Measurements from ENCODE around the gene NF2. TPM values are rescaled to one million over a fixed set of nuclear protein-coding genes. Genes with fewer than 3 reads are reported as not detected.

NF2 gene
- total RNA-seq, 1 experiment from 2014 or later: 190 TPM

GRCh38 chr22:29707471-29707870 lies 104.0 kb downstream of the NF2 start:
- TF ChIP-seq SIN3A (IDR thresholded peaks at IDR 0.05; ENCODE audit: borderline replicate concordance, insufficient read depth, low read depth, low read length) (no peak), CTCF (IDR thresholded peaks at IDR 0.05) (no peak), TCF7L2 (IDR thresholded peaks at IDR 0.05; ENCODE audit: low read depth, low read length) (no peak), REST (IDR thresholded peaks at IDR 0.05; ENCODE audit: insufficient read depth in 1 of 2, low read depth in 2 of 2, low read length in 1 of 2) (no peak), POLR2AphosphoS5 (IDR thresholded peaks at IDR 0.05; ENCODE audit: low read depth, low read length) (no peak)
- no peak for DNase-seq (ENCODE audit: low read depth, low spot score)
- Histone ChIP-seq H3K36me3 (ENCODE audit: control insufficient read depth, insufficient read depth, low read length) (no peaks in the 10 kb centered on the region), H3K27ac (ENCODE audit: low read length) (no peak overlapping the region), H3K4me1 (ENCODE audit: control insufficient read depth, insufficient read depth, low read length) (peaks cover 30% of the 10 kb centered on the region), H3K27me3 (ENCODE audit: control insufficient read depth, insufficient read depth, low read length) (no peaks in the 10 kb centered on the region), H3K4me3 (ENCODE audit: low read depth in 2 of 2, low read length in 2 of 2) (no peak overlapping the region), H3K9me3 (ENCODE audit: control insufficient read depth, insufficient read depth, low read depth, low read length) (no peaks in the 10 kb centered on the region)
- no TSS peak for BruUV-seq (replicated peaks)
- POLR2A ChIA-PET: no interaction called here
- CTCF ChIA-PET: no interaction called here
- intact Hi-C loops (cut with micrococcal nuclease; ENCODE audit: unreplicated experiment): no loop called here
- in situ Hi-C loops (cut with HindIII; ENCODE audit: low pct_unique_long_range_greater_than_20kb, low sequenced_read_pairs): no loop called here
- ATAC-seq: no peak

- no peak for ATAC-seq
- Histone ChIP-seq H3K4me3 (ENCODE audit: low read depth in 2 of 2, low read length in 2 of 2) (no peak overlapping the region), H3K9me3 (ENCODE audit: control insufficient read depth, insufficient read depth, low read depth, low read length) (no peaks in the 10 kb centered on the region), H3K27me3 (ENCODE audit: control insufficient read depth, insufficient read depth, low read length) (no peaks in the 10 kb centered on the region), H3K4me1 (ENCODE audit: control insufficient read depth, insufficient read depth, low read length) (peaks cover 7% of the 10 kb centered on the region), H3K27ac (ENCODE audit: low read length) (no peak overlapping the region), H3K36me3 (ENCODE audit: control insufficient read depth, insufficient read depth, low read length) (no peaks in the 10 kb centered on the region)
- in situ Hi-C loops (cut with HindIII; ENCODE audit: low pct_unique_long_range_greater_than_20kb, low sequenced_read_pairs) (no loop called here), intact Hi-C loops (cut with micrococcal nuclease; ENCODE audit: unreplicated experiment) (no loop called here)
- DNase-seq (ENCODE audit: low read depth, low spot score): no peak
- TF ChIP-seq TCF7L2 (IDR thresholded peaks at IDR 0.05; ENCODE audit: low read depth, low read length) (no peak), SIN3A (IDR thresholded peaks at IDR 0.05; ENCODE audit: borderline replicate concordance, insufficient read depth, low read depth, low read length) (no peak), CTCF (IDR thresholded peaks at IDR 0.05) (no peak), REST (IDR thresholded peaks at IDR 0.05; ENCODE audit: insufficient read depth in 1 of 2, low read depth in 2 of 2, low read length in 1 of 2) (no peak), POLR2AphosphoS5 (IDR thresholded peaks at IDR 0.05; ENCODE audit: low read depth, low read length) (no peak)
- ChIA-PET CTCF (no interaction called here), POLR2A (no interaction called here)
- BruUV-seq (replicated peaks): no TSS peak
Observed at GRCh38 chr22:29710193-29710592, 106.8 kb downstream of the NF2 start.
